Stimulated activated CD8-positive, alpha-beta memory T cell treated with anti-CD3 and anti-CD28 coated beads, Interleukin-4, amount 100 ng/mL, for 1 hour (primary cell): ENCODE measurements around the gene TNFSF11.

Experiments used
- DNase-seq, 2 donors: peaks; one replicate each; pipeline ENCODE4 v3.0.0-alpha.2; 2020; ENCODE audit warnings: low read depth in 2 of 2, low spot score in 1 of 2

The TNFSF11 gene

DNA sequence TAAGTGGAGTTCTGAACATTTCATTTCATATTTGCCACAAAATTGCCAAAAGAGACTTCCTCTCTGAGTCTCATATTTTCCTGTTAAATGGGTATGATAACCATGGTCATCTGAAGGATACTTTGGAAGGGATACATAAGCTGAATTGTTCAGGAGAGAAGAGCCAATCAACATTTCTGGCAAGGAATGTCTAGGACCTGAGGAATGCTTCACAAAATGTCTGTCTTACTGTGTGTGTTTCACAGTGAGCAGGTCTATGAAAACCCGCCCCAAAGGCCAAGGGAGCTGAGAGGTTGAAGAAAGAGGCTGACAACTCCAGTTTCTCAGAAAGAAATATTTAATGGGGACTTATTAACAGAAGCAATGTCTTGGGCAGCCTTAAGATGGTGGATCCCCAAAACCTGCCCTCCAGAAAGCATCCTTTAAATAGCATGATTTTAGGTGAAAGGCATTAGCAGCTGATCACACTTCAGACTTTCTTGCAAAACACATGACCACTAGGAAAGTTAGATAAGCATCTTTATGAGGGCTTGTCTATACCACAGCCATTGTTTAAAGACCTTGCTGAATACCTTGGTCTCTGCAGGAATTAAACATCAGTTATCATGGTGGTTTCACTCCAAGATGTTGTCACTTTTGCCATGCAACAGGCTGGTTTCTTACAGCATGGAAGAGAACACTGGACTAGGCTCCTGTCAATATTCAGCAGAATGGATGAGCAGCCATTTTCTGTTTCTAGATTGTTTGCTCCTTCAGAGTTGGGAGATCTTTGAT, 78.9 kb downstream of the TNFSF11 start:
- DNase-seq: no peak

DNA sequence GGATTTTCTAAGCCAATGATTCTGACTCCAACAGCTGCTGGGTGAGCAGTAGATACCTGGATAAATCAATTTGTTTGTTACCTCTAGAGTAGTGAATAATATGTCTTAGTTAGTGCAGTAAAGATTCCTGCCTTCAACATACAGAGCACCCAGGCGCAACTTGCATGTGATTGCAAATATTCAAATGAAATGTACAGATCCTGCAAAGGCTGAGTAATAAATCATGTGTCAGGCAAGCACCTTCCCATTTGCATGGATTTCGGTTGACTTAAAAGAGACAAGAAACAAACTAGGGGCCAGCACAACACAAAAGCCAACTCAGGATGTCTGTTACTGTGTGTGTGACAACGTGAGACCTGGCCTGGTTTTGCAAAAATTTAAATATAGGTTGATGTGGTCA, 79.7 kb downstream of the TNFSF11 start:
- DNase-seq: no peak

DNA sequence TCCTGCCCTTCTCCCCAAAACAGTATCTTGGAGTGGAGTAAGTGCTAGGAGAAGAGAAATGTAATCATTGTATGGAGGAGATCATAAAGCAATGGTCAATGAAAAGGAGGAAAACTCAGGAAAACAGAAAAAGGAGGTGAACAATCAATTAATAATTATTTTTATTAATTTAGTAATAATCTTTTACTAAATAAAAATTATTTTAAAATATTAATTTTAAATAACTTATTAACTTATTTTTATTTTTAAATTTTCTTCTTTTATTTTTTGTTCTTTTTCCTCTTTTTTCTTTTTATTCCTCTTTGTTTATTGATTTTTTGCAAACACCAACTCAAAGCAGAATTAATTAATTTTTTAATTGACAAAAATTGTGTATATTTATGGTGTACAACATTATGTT, 80.3 kb downstream of the TNFSF11 start:
- no peak for DNase-seq

- DNase-seq: no peak
These were observed 80.8 kb downstream of the TNFSF11 start for GRCh38 chr13:42654722-42655121.

DNA sequence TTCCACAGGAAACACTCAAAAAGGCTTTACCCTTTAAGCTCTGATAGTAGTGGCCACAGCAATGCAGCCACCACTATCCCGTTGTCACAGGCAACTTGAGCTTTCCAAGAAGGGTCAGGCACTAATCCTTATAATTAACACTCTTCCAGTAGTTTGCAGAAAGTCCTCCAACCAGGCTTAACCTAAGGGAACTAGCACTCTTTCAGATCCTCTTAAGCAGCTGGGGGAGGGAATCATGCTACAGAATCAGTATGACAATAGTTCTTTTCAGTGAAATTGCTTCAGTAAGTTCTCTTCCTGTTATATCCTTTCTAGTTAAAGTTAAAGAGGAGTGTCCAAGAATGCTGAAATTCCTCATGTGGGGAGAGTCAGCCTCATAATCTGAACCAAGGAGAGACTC, 82.2 kb downstream of the TNFSF11 start:
- no peak for DNase-seq

DNA sequence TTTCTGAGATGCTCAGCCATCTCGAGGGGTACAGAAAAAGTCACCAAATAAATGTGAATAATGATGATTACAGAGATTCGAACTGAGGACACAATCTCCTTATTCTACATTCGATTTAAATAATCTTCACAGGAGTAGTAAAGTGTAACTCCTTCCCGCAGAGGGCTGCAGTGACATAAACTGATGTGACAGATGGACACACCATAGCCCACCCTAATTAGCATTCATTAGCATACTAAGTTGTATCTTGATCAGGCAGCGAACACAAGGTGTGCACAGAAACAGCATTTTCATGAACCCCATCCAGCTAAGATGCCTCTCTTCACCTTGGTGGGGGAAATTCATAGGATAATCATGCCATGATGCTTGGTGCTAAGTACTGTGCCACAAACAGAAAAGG, 83.0 kb downstream of the TNFSF11 start:
- DNase-seq: no peak
